H1 (cell line): ENCODE results near the gene AGER. TPM values are rescaled to one million over a fixed set of nuclear protein-coding genes. Genes with fewer than 3 reads are reported as not detected.

Source experiments
- CTCF ChIA-PET: fragments of 300-600 bp; sonication (Branson Sonifier 250); formaldehyde crosslinking; loops from one replicate; lab custom pipeline; 2021; ENCODE audit not compliant: partially characterized antibody; lab: Charles Lee
- POLR2A ChIA-PET: fragments of 300-600 bp; sonication (Branson Sonifier 250); formaldehyde crosslinking; loops from one replicate; lab custom pipeline; 2021; ENCODE audit warnings: inconsistent platforms; ENCODE audit not compliant: partially characterized antibody; lab: Charles Lee
- DNase-seq, 2 experiments: peaks; one replicate each; pipeline versions ENCODE4 v3.0.0 to v3.0.0-alpha.2; 2010 to 2022; ENCODE audit warnings: low spot score in 2 of 2, low read depth in 1 of 2, mixed read lengths in 1 of 2
- FAIRE-seq: peaks from 2 replicates; lab custom pipeline; 2011; peaks lifted over from hg19 to GRCh38; lab: Jason Lieb, UNC
- H2AFZ ChIP-seq: 2 replicates; pipeline ENCODE4 v1.8.1; 2012; ENCODE audit warnings: low read length, inconsistent platforms
- H2AK5ac ChIP-seq: 2 replicates; pipeline ENCODE4 v1.6.1; 2013; ENCODE audit warnings: low read depth, low read length
- H2BK120ac ChIP-seq: replicated peaks from 2 replicates; pipeline ENCODE3; 2013; ENCODE audit warnings: low read depth, low read length, inconsistent platforms
- H2BK12ac ChIP-seq: 2 replicates; pipeline ENCODE4 v1.6.1; 2013; ENCODE audit warnings: low read depth, low read length
- H2BK15ac ChIP-seq: 2 replicates; pipeline ENCODE4 v1.6.1; 2013; ENCODE audit warnings: low read length
- H2BK20ac ChIP-seq: 2 replicates; pipeline ENCODE4 v1.6.1; 2013; ENCODE audit warnings: low read length
- H2BK5ac ChIP-seq: 2 replicates; pipeline ENCODE4 v1.6.1; 2013; ENCODE audit warnings: low read depth, low read length
- H3K14ac ChIP-seq: 2 replicates; pipeline ENCODE4 v1.6.1; 2013; ENCODE audit warnings: inconsistent platforms; ENCODE audit not compliant: insufficient read length
- H3K18ac ChIP-seq: 2 replicates; pipeline ENCODE4 v1.6.1; 2013; ENCODE audit warnings: low read length; ENCODE audit errors: extremely low read depth
- H3K23ac ChIP-seq: 2 replicates; pipeline ENCODE4 v1.6.1; 2013; ENCODE audit warnings: inconsistent platforms; ENCODE audit not compliant: insufficient read length
- H3K23me2 ChIP-seq: 2 replicates; pipeline ENCODE4 v1.6.1; 2013; ENCODE audit warnings: low read depth, low read length
- H3K27ac ChIP-seq: 2 replicates; pipeline ENCODE4 v1.6.1; 2011; ENCODE audit warnings: low read depth, low read length, inconsistent platforms
- H3K27me3 ChIP-seq, 4 experiments: replicated peaks in 1 of 4; 1 replicate in 1 of 4; 2 replicates in 3 of 4; pipeline versions ENCODE4 v1.6.1 to v1.8.1; 2011 to 2013; ENCODE audit warnings: low read length in 3 of 4, mild to moderate bottlenecking in 3 of 4, inconsistent platforms in 2 of 4, mixed read lengths in 2 of 4, moderate library complexity in 1 of 4; ENCODE audit not compliant: control insufficient read depth in 3 of 4, insufficient read depth in 3 of 4; ENCODE audit errors: extremely low read depth in 1 of 4
- H3K36me3 ChIP-seq, 4 experiments: 2 replicates each; pipeline versions ENCODE4 v1.6.1 to v1.8.1; 2011 to 2013; ENCODE audit warnings: mild to moderate bottlenecking in 4 of 4, low read length in 3 of 4, moderate library complexity in 2 of 4, control low read depth in 1 of 4, inconsistent platforms in 1 of 4; ENCODE audit not compliant: insufficient read depth in 4 of 4, control insufficient read depth in 2 of 4
- H3K4ac ChIP-seq: replicated peaks from 2 replicates; pipeline ENCODE3; 2013; ENCODE audit warnings: low read length, low read depth, mixed read lengths, inconsistent platforms; ENCODE audit not compliant: insufficient read length
- H3K4me1 ChIP-seq, 4 experiments: replicated peaks in 1 of 4; 1 replicate in 1 of 4; 2 replicates in 3 of 4; pipeline versions ENCODE4 v1.6.1 to v1.8.1; 2011 to 2013; ENCODE audit warnings: low read length in 3 of 4, inconsistent platforms in 2 of 4, mixed read lengths in 1 of 4; ENCODE audit not compliant: insufficient read depth in 4 of 4, control insufficient read depth in 3 of 4
- H3K4me2 ChIP-seq, 2 experiments: 2 replicates each; pipeline versions ENCODE4 v1.6.1 to v1.8.1; 2011 to 2013; ENCODE audit warnings: low read depth in 2 of 2, low read length in 2 of 2, control low read depth in 1 of 2, inconsistent platforms in 1 of 2, mild to moderate bottlenecking in 1 of 2; ENCODE audit not compliant: insufficient read depth in 1 of 2
- H3K4me3 ChIP-seq, 4 experiments: fragments of 200-600, 300-600 bp in 1 of 4; sonication (generic), shearing (Covaris generic), sonication (Bioruptor Twin) in 1 of 4; 2 replicates each; pipeline versions ENCODE4 v1.5.1 to v1.8.1; 2011 to 2016; ENCODE audit warnings: low read length in 4 of 4, low read depth in 3 of 4, control low read depth in 2 of 4, inconsistent platforms in 2 of 4, mild to moderate bottlenecking in 2 of 4, mixed read lengths in 1 of 4, moderate library complexity in 1 of 4; ENCODE audit not compliant: insufficient read depth in 2 of 4; ENCODE audit errors: extremely low read depth in 1 of 4
- H3K56ac ChIP-seq: replicated peaks from 2 replicates; pipeline ENCODE3; 2013; ENCODE audit warnings: low read depth, mild to moderate bottlenecking, mixed read lengths, low read length, inconsistent platforms; ENCODE audit not compliant: insufficient read length
- H3K79me1 ChIP-seq: 2 replicates; pipeline ENCODE4 v1.6.1; 2013; ENCODE audit warnings: low read depth, low read length, control low read depth
- H3K79me2 ChIP-seq, 2 experiments: 2 replicates each; pipeline versions ENCODE4 v1.6.1 to v1.8.1; 2012 to 2013; ENCODE audit warnings: low read length in 2 of 2, mild to moderate bottlenecking in 2 of 2, inconsistent platforms in 1 of 2; ENCODE audit not compliant: insufficient read depth in 2 of 2, control insufficient read depth in 1 of 2
- H3K9ac ChIP-seq, 4 experiments: replicated peaks in 1 of 4; 1 replicate in 1 of 4; 2 replicates in 3 of 4; pipeline versions ENCODE4 v1.6.1 to v1.8.1; 2011 to 2013; ENCODE audit warnings: low read depth in 3 of 4, low read length in 3 of 4, control low read depth in 2 of 4, mild to moderate bottlenecking in 2 of 4, moderate library complexity in 2 of 4, inconsistent platforms in 1 of 4; ENCODE audit errors: extremely low read depth in 1 of 4
- H3K9me3 ChIP-seq, 2 experiments: 2 replicates each; pipeline versions ENCODE4 v1.6.1 to v1.8.1; 2012 to 2013; ENCODE audit warnings: mild to moderate bottlenecking in 2 of 2, moderate library complexity in 2 of 2, control low read depth in 1 of 2, inconsistent platforms in 1 of 2, low read depth in 1 of 2, low read length in 1 of 2, mixed read lengths in 1 of 2; ENCODE audit not compliant: insufficient read depth in 2 of 2
- H4K20me1 ChIP-seq, 2 experiments: replicated peaks in 1 of 2; 2 replicates each; pipeline versions ENCODE3 to v1.8.1; 2011 to 2013; ENCODE audit warnings: inconsistent platforms in 2 of 2, low read length in 2 of 2, mild to moderate bottlenecking in 1 of 2; ENCODE audit not compliant: insufficient read depth in 2 of 2, control insufficient read depth in 1 of 2
- H4K5ac ChIP-seq: 2 replicates; pipeline ENCODE4 v1.6.1; 2013; ENCODE audit warnings: low read length, low read depth, mixed read lengths, inconsistent platforms; ENCODE audit not compliant: insufficient read length
- H4K8ac ChIP-seq: 2 replicates; pipeline ENCODE4 v1.8.0; 2013; ENCODE audit warnings: mild to moderate bottlenecking, moderate library complexity, low read length, inconsistent platforms; ENCODE audit not compliant: insufficient read depth; ENCODE audit errors: extremely low read depth
- H4K91ac ChIP-seq: replicated peaks from 2 replicates; pipeline ENCODE3; 2013; ENCODE audit warnings: low read length, mixed read lengths, inconsistent platforms; ENCODE audit not compliant: insufficient read length
- BACH1 ChIP-seq: IDR thresholded peaks from 2 replicates; pipeline ENCODE4 v1.6.1; 2012; ENCODE audit warnings: low read length, improper control_type of control experiment
- CHD2 ChIP-seq: IDR thresholded peaks from 2 replicates; pipeline ENCODE4 v1.6.1; 2012; ENCODE audit warnings: low read length, improper control_type of control experiment
- GABPA ChIP-seq: IDR thresholded peaks from 2 replicates; pipeline ENCODE4 v1.6.1; 2011; ENCODE audit warnings: mild to moderate bottlenecking, low read length, moderate library complexity, borderline replicate concordance; ENCODE audit not compliant: insufficient read depth
- HDAC2 ChIP-seq, 2 experiments: fragments of 300-600 bp in 1 of 2; sonication (generic) in 1 of 2; IDR thresholded peaks; 2 replicates each; pipeline ENCODE4 v1.6.1; 2011 to 2012; ENCODE audit warnings: low read depth in 2 of 2, low read length in 2 of 2, mild to moderate bottlenecking in 2 of 2, moderate library complexity in 2 of 2, borderline replicate concordance in 1 of 2, inconsistent platforms in 1 of 2
- POLR2AphosphoS5 ChIP-seq: IDR thresholded peaks from 2 replicates; pipeline ENCODE4 v1.6.1; 2011; ENCODE audit warnings: low read depth, low read length
- POU5F1 ChIP-seq: IDR thresholded peaks from 2 replicates; pipeline ENCODE4 v1.6.1; 2011; ENCODE audit warnings: low read depth, mild to moderate bottlenecking, low read length, moderate library complexity
- RNF2 ChIP-seq: fragments of 200-900, 300-1000 bp; sonication (generic); IDR thresholded peaks from 2 replicates; pipeline ENCODE4 v1.7.1; 2016; ENCODE audit warnings: borderline replicate concordance, low read depth, mild to moderate bottlenecking, antibody characterized with exemption, low read length; ENCODE audit not compliant: poor library complexity, severe bottlenecking; ENCODE audit errors: missing control alignments
- SIRT6 ChIP-seq: IDR thresholded peaks from one replicate; pipeline ENCODE4 v1.7.1; 2012; ENCODE audit warnings: low read length, inconsistent platforms
- SP2 ChIP-seq: IDR thresholded peaks from 2 replicates; pipeline ENCODE4 v1.6.1; 2012; ENCODE audit warnings: mild to moderate bottlenecking, low read length, inconsistent platforms
- TAF1 ChIP-seq: IDR thresholded peaks from 2 replicates; pipeline ENCODE4 v1.6.1; 2011; ENCODE audit warnings: mild to moderate bottlenecking, low read depth, low read length
- TCF12 ChIP-seq: IDR thresholded peaks from 2 replicates; pipeline ENCODE4 v1.6.1; 2011; ENCODE audit warnings: low read depth, mild to moderate bottlenecking, low read length
- WGBS, 2 experiments: shearing (Covaris generic) in 1 of 2; methylation state at CpG; one replicate each; pipeline versions ENCODE4 v1.1.6 to v1.1.7; 2013 to 2015; ENCODE audit warnings: low lambda C conversion rate in 2 of 2, mixed read lengths in 2 of 2, inconsistent platforms in 1 of 2, low coverage in 1 of 2, missing lambda C conversion rate in 1 of 2; ENCODE audit not compliant: insufficient replicate concordance in 2 of 2, insufficient coverage in 1 of 2, insufficient read length in 1 of 2; ENCODE audit errors: extremely low coverage in 1 of 2, missing lambda C conversion rate in 1 of 2; 5-methylcytosine and 5-hydroxymethylcytosine counted together
- polyA plus RNA-seq, 7 experiments: library from polyadenylated mRNA; depleted of rRNA in 3 of 7; stranded (reverse) in 5 of 7; unstranded in 2 of 7; fragments of >200 nt in 5 of 7; fragments of 200-250 nt in 2 of 7; gene quantifications; 1 replicate in 5 of 7; 2 replicates in 1 of 7; 4 replicates in 1 of 7; pipeline versions ENCODE4 v1.2.1 to v1.2.3, GENCODE V29; 2011 to 2013; ENCODE audit warnings: missing spikeins in 2 of 7, mixed read lengths in 2 of 7
- total RNA-seq: library from RNA; stranded (reverse); fragmentation: NEBNext Ultra II Directional; extraction: Animal tissue kit (Norgen Biotek cat#: 25700); gene quantifications from 2 replicates; pipeline ENCODE4 v1.2.1, GENCODE V29; 2021

The AGER gene
- total and polyA plus RNA-seq, 2 of the 8 experiments (the other 6 are each of a cell fraction or from before 2014, with no cell fraction given) = 3.8 to 10.9 TPM

DNA sequence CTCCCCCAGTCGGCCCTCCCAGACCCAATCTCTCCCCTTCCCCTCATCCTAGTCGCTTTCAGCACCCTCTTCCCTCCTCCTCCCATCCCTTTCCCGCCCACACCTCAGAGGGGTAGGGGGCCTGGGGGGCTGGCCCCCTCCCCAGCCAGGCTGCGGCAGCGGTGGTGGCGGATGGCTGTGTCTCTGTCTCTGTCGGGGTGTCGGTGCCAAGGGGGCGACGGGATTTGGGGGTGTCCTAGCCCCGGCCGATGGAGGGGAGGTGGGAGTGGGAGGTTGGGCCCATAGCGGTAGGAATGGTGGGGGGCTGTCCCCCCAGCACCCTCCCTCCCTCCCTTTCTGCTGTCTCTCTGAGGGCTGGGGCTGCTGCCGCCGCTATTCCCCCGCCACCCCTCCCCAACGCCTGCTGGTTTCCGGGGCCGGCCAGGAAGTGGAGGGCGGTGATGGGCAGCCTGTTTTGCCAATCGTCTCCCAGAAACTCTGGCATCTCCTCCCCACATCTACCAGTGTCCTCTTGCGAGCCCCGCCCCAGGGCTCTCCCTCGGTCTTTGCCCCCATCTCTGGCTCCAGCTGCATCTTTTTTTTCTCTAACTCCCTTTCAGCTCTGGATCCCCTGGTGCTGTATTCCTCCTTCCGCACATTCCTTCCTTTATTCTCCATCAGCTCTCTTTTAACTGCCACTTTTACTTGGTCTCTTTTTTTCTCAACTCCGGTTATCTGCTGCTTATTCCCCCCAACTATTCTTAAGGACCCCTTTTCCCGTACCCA is 8.2 kb downstream of the AGER start, which contains the start of gene AGPAT1:
Gene AGPAT1, minus strand, starts transcription at position 374 of the 765 bp plus-strand sequence. CDS start 4,588 bp downstream, outside the sequence.
- H2BK15ac ChIP-seq = no peak within 1 kb of the TSS
- H3K14ac ChIP-seq = no peak within 1 kb of the TSS
- H3K4me1 ChIP-seq = peaks cover 5 to 21% (median 9%) of the 10 kb centered on the region in 4 experiments; a peak in 6 of 7 replicates
- peak within 1 kb of the TSS; percentile 88 for H3K4ac ChIP-seq
- H3K23ac ChIP-seq = no peak within 1 kb of the TSS
- no peaks in the 10 kb centered on the region for H3K9me3 ChIP-seq
- peak within 1 kb of the TSS; percentile 34 for H3K56ac ChIP-seq
- peak within 1 kb of the TSS; percentile 84 to 96 (median 88) for H3K9ac ChIP-seq
- H4K91ac ChIP-seq = peak within 1 kb of the TSS; percentile 73
- peaks cover 13 to 50% of the 10 kb centered on the region in 2 experiments for H3K79me2 ChIP-seq
- H4K5ac ChIP-seq = peak within 1 kb of the TSS; percentile 79
- POLR2A ChIA-PET = interaction anchor here (0.7 to 7.9 kb wide), 14 partner anchors 10 to 349 kb away, joined by 3 to 194 read pairs (median 6); partner anchors contain the start of genes ATF6B, EGFL8, FKBPL and GPSM3
- H4K8ac ChIP-seq = no peak within 1 kb of the TSS
- peak within 1 kb of the TSS; percentile 97 for H2BK5ac ChIP-seq
- H2BK120ac ChIP-seq = peak within 1 kb of the TSS; percentile 8
- peaks cover 5 to 6% of the 10 kb centered on the region in 2 experiments for H4K20me1 ChIP-seq
- FAIRE-seq (no peak), DNase-seq (peak; percentile 87 to 98)
- peaks cover 26% of the 10 kb centered on the region for H3K23me2 ChIP-seq
- H3K18ac ChIP-seq = peak within 1 kb of the TSS; percentile 97
- 2% methylated on average over 9 of the region's 27 CpGs; no CpG with 5 or more reads in 1 of the 2 experiments for WGBS, 2 experiments
- peak within 1 kb of the TSS; percentile 99 to 100 for H3K4me2 ChIP-seq
- peak within 1 kb of the TSS; percentile 86; the same call in 1 of the 2 replicates for H2BK12ac ChIP-seq
- peak within 1 kb of the TSS; percentile 95 for H3K27ac ChIP-seq
- no peaks in the 10 kb centered on the region for H3K27me3 ChIP-seq
- H2AK5ac ChIP-seq = peak within 1 kb of the TSS; percentile 91
- CTCF ChIA-PET = interaction anchor here (0.8 to 2.4 kb wide), 4 partner anchors 9 to 77 kb away, joined by 3 to 10 read pairs (median 6); no protein-coding TSS in a partner anchor
- H3K36me3 ChIP-seq = peaks cover 0 to 18% (median 7%) of the 10 kb centered on the region in 4 experiments; a peak in 5 of 8 replicates
- peak within 1 kb of the TSS; percentile 38; the same call in 1 of the 2 replicates for H2BK20ac ChIP-seq
- H2AFZ ChIP-seq = no peak within 1 kb of the TSS
- peaks cover 9% of the 10 kb centered on the region; the same call in 1 of the 2 replicates for H3K79me1 ChIP-seq
- H3K4me3 ChIP-seq = peak within 1 kb of the TSS; percentile 91 to 99 (median 95)
- TF ChIP-seq TCF12 (0 out of 2 replicates have a peak, but pooled peaks have one; percentile 43), SIRT6 (no peak), CHD2 (peak; percentile 74), BACH1 (no peak), RNF2 (no peak), POU5F1 (no peak), SP2 (peak; percentile 60), POLR2AphosphoS5 (0 out of 2 replicates have a peak, but pooled peaks have one; percentile 31), GABPA (peak; percentile 91), TAF1 (peak; percentile 66), HDAC2 (IDR thresholded peaks at IDR 0.05; ENCODE audit: borderline replicate concordance in 1 of 2, low read depth in 2 of 2, low read length in 2 of 2) (0 out of 4 replicates have a peak, but pooled peaks of 1 of the 2 experiments have one; percentile 27)
